Tibial nerve (tissue), 3 donors: Measurements from ENCODE around the gene HES2.
A peak's percentile ranks its signal among the peaks of the same experiment; 100 is the strongest.

Source experiments
- CTCF ChIP-seq, 5 experiments: fragments of 200-600 bp in 3 of 5; fragments of 450-650 bp in 2 of 5; sonication (generic) in 3 of 5; IDR thresholded peaks; one replicate each; pipeline ENCODE4 v1.5.1; 2016 to 2019; ENCODE audit warnings: antibody characterized with exemption in 5 of 5, mild to moderate bottlenecking in 3 of 5, moderate library complexity in 2 of 5
- POLR2A ChIP-seq, 2 donors: fragments of 450-650 bp; IDR thresholded peaks; one replicate each; pipeline ENCODE4 v1.6.1; 2017; ENCODE audit warnings: antibody characterized with exemption in 2 of 2, mild to moderate bottlenecking in 2 of 2, moderate library complexity in 2 of 2

GRCh38 chr1:6414443-6414844 is 5.3 kb downstream of the HES2 start:
- TF ChIP-seq CTCF (IDR thresholded peaks at IDR 0.05) (peak in 2 of 5 experiments; percentile 18 to 20), POLR2A (IDR thresholded peaks at IDR 0.05) (no peak)
